ENCODE measurements around the gene ZKSCAN5.

ZKSCAN5 gene

DNA sequence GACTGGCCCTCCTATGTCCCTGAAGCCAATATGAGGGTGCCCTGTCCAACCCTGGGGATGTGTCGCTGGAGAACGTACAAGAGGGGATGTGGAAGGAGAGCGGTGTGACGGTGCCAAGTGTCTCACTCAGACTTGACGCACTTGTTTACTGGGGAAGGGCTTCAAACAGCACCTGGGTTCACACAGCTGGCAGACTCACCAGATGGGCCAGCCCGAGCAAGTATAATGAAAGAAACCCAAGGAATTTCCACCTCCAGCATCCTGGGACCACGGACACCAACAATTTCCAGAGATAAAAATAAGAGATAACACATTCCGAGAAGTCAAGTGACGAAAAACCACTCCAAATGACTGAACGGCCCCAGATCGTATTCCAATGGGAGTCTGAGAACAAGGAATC lies 43.8 kb upstream of the ZKSCAN5 start:
- TF ChIP-seq, protein P1, sequence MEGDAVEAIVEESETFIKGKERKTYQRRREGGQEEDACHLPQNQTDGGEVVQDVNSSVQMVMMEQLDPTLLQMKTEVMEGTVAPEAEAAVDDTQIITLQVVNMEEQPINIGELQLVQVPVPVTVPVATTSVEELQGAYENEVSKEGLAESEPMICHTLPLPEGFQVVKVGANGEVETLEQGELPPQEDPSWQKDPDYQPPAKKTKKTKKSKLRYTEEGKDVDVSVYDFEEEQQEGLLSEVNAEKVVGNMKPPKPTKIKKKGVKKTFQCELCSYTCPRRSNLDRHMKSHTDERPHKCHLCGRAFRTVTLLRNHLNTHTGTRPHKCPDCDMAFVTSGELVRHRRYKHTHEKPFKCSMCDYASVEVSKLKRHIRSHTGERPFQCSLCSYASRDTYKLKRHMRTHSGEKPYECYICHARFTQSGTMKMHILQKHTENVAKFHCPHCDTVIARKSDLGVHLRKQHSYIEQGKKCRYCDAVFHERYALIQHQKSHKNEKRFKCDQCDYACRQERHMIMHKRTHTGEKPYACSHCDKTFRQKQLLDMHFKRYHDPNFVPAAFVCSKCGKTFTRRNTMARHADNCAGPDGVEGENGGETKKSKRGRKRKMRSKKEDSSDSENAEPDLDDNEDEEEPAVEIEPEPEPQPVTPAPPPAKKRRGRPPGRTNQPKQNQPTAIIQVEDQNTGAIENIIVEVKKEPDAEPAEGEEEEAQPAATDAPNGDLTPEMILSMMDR (conservative IDR thresholded peaks at IDR 0.05; ENCODE audit: low read length): no peak
- H3K4me3 ChIP-seq (ENCODE audit: low read length): no peak overlapping the region

DNA sequence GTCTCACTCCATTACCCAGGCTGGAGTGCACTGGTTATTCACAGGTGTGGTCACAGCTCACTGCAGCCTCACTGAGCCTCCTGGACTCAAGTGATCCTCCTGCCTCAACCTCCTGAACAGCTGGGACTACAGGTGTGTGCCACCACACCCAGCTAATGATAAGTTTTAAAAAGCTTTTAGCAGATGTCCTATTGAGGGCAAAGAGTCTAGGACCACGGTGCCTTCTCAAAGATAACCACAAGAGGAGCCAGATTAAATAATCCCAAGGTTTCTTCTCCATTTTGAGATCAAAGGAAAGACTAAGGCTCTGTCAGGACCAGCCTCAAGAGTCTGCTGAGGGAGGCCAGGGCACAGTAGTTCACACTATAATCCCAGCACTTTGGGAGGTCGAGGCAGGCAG lies 43.2 kb upstream of the ZKSCAN5 start:
- DNase-seq (ENCODE audit: low read depth): no peak

More for the DNA sequence above, 43.8 kb upstream of the ZKSCAN5 start:
- no peak for DNase-seq (ENCODE audit: low read depth)

DNA sequence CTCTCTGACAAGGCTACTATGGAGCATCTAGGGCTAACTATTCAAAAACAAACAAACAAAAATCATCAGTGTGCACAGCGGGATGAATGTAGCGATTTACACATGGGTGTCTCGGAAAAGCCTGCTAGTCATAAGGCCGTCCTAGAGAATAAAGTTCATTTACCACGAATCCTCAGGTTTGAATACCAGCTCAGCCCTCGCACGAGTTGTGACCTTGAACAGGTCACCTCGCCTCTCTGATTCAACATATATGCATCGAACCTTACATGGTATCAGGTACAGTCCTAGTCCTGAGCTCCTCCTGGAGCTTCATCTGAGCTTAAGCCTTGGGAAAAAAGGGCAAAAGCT lies 39.1 kb upstream of the ZKSCAN5 start:
- DNase-seq (ENCODE audit: low read depth): no peak
- TF ChIP-seq, protein P1 (conservative IDR thresholded peaks at IDR 0.05; ENCODE audit: low read length): no peak

More for the DNA sequence above, 43.2 kb upstream of the ZKSCAN5 start:
- H3K4me3 ChIP-seq (ENCODE audit: low read length): no peak overlapping the region
- TF ChIP-seq, protein P1 (conservative IDR thresholded peaks at IDR 0.05; ENCODE audit: low read length): no peak; the same call in 1 of the 2 replicates

DNA sequence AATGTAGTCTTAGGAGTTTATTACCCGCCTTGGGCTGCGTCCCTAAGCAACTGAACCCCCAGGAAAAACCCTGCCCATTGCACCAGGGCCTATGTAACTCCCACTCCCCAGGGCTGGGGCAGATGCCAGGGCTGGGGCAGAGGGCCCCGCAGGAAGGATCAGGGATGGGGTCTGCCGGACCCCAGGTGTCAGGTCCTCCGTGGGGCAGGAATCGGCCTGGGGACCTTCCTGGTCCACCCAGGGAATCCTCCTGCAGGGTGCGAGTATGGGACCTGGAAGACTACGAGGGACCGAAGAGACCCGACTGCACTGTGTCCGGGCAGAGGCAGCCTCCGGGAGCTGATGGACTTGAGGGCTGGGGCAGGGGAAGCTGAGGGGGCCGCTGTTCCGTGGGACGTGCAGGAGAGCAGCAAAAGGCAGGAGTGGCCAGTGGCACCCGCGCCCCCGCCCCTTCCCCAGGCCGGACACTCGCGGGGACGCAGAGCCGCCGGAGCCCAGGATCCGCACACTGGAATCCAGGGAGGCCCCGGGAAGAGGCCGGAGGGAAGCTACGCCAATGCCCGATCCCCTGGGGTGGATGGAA lies 36.0 kb upstream of the ZKSCAN5 start:
- H3K4me3 ChIP-seq (ENCODE audit: low read length): no peak overlapping the region
- no peak for DNase-seq (ENCODE audit: low read depth)
- TF ChIP-seq, protein P1 (conservative IDR thresholded peaks at IDR 0.05; ENCODE audit: low read length): no peak

More for the DNA sequence above, 39.1 kb upstream of the ZKSCAN5 start:
- H3K4me3 ChIP-seq (ENCODE audit: low read length): peak overlapping the region; percentile 95

DNA sequence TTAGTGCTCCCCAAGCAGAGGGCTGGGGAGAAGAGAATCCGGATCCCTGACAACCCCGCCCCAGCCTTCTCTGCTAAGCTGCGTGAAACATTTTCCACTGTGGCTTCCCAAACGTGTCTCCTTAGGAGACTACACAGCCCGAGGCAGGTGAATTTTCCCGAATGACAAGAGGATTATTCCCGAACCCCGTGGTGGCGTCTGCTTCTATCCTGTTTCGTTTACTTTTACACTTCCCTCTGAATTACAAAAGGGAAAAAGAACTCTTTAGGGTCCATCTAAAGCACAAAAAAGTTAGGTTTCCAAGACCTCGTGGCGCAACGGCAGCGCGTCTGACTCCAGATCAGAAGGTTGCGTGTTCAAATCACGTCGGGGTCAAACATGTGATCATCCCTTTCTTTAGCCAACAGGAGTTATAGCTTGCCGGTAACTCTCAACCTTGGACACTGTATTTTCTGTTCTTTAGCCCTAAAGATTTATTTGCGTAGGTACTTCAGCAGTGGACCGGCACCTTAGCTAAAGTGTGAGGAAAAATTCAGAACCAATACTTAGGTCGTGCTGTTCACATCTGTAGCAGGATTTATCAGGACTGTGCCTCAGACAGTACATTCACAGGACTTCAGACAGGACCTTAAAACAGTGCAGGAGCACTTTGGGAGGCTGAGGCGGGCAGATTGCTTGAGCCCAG lies 34.9 kb upstream of the ZKSCAN5 start:
- TF ChIP-seq, protein P1 (conservative IDR thresholded peaks at IDR 0.05; ENCODE audit: low read length): no peak
- DNase-seq (ENCODE audit: low read depth): no peak
- H3K4me3 ChIP-seq (ENCODE audit: low read length): no peak overlapping the region

DNA sequence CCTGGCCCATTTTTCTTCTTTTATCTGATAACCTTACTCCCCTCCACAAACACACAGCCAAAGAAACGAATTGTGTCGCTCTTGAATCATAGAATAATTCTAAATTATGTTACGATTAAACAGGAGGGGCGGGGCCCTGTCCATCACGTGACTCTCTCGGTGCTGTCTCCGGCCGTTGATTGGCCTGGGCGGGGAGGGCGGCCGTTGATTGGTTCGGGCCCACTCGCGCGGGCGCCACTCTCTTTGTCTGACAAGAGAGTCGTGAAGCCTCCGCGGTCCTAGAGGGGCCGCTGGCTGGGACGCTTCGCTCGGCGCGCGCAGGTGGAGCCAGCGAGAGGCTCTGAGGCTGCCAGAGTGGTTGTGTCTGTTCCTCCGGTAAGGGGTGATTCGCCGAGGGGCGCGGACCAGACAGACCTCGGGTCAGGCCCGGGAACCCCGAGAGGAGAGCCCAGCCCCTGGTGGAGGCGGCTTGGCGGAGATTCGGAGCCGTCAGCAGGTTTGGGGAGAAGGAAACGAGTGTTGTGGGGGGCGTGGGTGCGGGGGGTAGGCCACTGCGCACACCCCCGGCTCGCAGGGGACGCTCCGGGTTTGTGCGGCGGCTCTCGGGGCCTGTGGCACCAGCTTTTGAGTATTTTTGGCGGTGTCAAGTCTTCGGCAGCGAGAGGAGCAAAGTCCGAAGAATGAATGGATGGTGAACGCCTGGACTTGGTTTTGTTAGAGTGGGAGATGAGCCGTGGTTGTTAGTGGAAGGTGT lies 31.7 kb upstream of the ZKSCAN5 start, which contains the start of gene ZNF789:
ZNF789 (plus strand) TSS at position 330 of the 754 bp plus-strand sequence. CDS start 3,567 bp downstream, outside the sequence.
- H3K4me3 ChIP-seq (ENCODE audit: low read length): peak within 1 kb of the TSS; percentile 90
- DNase-seq (ENCODE audit: low read depth): peak; percentile 95
- TF ChIP-seq, protein P1 (conservative IDR thresholded peaks at IDR 0.05; ENCODE audit: low read length): no peak

Data from AG10803 (cell line).